HG02970 (cell line): ENCODE results near the gene TNFRSF18.
"Not testable (repeated sequence)": the region's sequence is repeated elsewhere in the genome, so short reads cannot be mapped to it uniquely, and the experiment has no call there.

ENCODE experiments used
- ATAC-seq: cut with Tn5 transposase; IDR thresholded peaks from one replicate; pipeline ENCODE4 v1.9.1; 2021; ENCODE audit warnings: mild to moderate bottlenecking, moderate library complexity, moderate number of reproducible peaks; ENCODE audit not compliant: unreplicated experiment, low FRiP score

The TNFRSF18 gene

GRCh38 chr1:1199141-1199960, 7.0 kb downstream of the TNFRSF18 start:
- ATAC-seq = no peak

- ATAC-seq = no peak
Measured at GRCh38 chr1:1198423-1199140, 7.8 kb downstream of the TNFRSF18 start.

- ATAC-seq = no peak
Measured at GRCh38 chr1:1197551-1198422, 8.6 kb downstream of the TNFRSF18 start.

GRCh38 chr1:1197188-1197500, 9.2 kb downstream of the TNFRSF18 start:
- ATAC-seq = no peak

GRCh38 chr1:1196431-1197187, 9.8 kb downstream of the TNFRSF18 start:
- ATAC-seq = no peak

GRCh38 chr1:1195726-1196125, 10.7 kb downstream of the TNFRSF18 start:
- ATAC-seq = not testable (repeated sequence)

- no peak for ATAC-seq
Measured at GRCh38 chr1:1194723-1195122, 11.7 kb downstream of the TNFRSF18 start.

- ATAC-seq = no peak
Measured at GRCh38 chr1:1191734-1192133, 14.7 kb downstream of the TNFRSF18 start.

GRCh38 chr1:1189111-1189510, 17.3 kb downstream of the TNFRSF18 start:
- ATAC-seq = no peak

- no peak for ATAC-seq
Measured at GRCh38 chr1:1187938-1188337, 18.5 kb downstream of the TNFRSF18 start.

GRCh38 chr1:1185101-1185765, 21.2 kb downstream of the TNFRSF18 start:
- ATAC-seq = no peak

- no peak for ATAC-seq
Measured at GRCh38 chr1:1183833-1184775, 22.3 kb downstream of the TNFRSF18 start.

GRCh38 chr1:1183221-1183747, 23.1 kb downstream of the TNFRSF18 start:
- ATAC-seq = no peak

GRCh38 chr1:1182491-1183220, 23.7 kb downstream of the TNFRSF18 start:
- ATAC-seq = no peak

- no peak for ATAC-seq
Measured at GRCh38 chr1:1181938-1182410, 24.4 kb downstream of the TNFRSF18 start.

GRCh38 chr1:1181129-1181937, 25.1 kb downstream of the TNFRSF18 start:
- ATAC-seq = no peak
